ENCODE data around the gene OR1A1. TPM values are rescaled to one million over a fixed set of nuclear protein-coding genes. Genes with fewer than 3 reads are reported as not detected.

Gene OR1A1
- total and polyA plus RNA-seq, 2 of the 8 experiments (the other 6 are each of a cell fraction or from before 2014, with no cell fraction given), result not detected

DNA sequence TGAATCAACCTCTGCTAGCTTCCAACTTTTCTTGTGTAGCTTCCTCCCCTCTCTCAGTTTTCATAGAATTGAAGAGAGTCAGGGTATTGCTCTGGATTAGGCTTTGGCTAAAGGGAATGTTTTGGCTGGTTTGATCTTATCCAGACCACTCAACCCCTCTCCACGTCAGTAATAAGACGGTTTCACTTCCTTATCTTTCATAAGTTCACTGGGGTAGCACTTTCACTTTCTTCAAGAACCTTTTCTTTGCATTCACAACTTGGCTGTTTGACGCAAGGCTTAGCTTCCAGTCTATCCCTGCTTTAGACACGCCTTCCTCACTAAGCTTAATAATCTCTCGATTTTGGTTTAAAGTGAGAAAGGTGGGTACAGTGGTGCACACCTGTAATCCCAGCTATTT, 39.9 kb upstream of the OR1A1 start:
- Histone ChIP-seq H3K79me1 (ENCODE audit: low read depth, low read length) (no peaks in the 10 kb centered on the region), H3K27me3 (replicated peaks in 1 of 4; ENCODE audit: control insufficient read depth in 3 of 4, extremely low read depth in 1 of 4, insufficient read depth in 3 of 4, low read length in 3 of 4) (no peaks in the 10 kb centered on the region), H2AFZ (ENCODE audit: low read length) (no peak overlapping the region), H2AK5ac (ENCODE audit: low read depth, low read length) (no peak overlapping the region), H3K4me3 (ENCODE audit: extremely low read depth in 1 of 4, insufficient read depth in 2 of 4, low read depth in 3 of 4, low read length in 4 of 4) (no peak overlapping the region), H3K23ac (ENCODE audit: insufficient read length) (no peak overlapping the region), H3K4me1 (replicated peaks in 1 of 4; ENCODE audit: control insufficient read depth in 3 of 4, insufficient read depth in 4 of 4, low read length in 3 of 4) (no peaks in the 10 kb centered on the region), H4K8ac (ENCODE audit: extremely low read depth, insufficient read depth, low read length) (no peak overlapping the region), H2BK120ac (replicated peaks; ENCODE audit: low read depth, low read length) (no peak overlapping the region), H2BK20ac (ENCODE audit: low read length) (no peak overlapping the region), H3K9me3 (ENCODE audit: insufficient read depth in 2 of 2, low read depth in 1 of 2, low read length in 1 of 2) (peaks cover 22 to 29% of the 10 kb centered on the region in 2 experiments), H3K36me3 (ENCODE audit: control insufficient read depth in 2 of 4, insufficient read depth in 4 of 4, low read length in 3 of 4) (no peaks in the 10 kb centered on the region), H4K5ac (ENCODE audit: insufficient read length, low read depth, low read length) (no peak overlapping the region), H4K20me1 (replicated peaks in 1 of 2; ENCODE audit: control insufficient read depth in 1 of 2, insufficient read depth in 2 of 2, low read length in 2 of 2) (no peaks in the 10 kb centered on the region), H2BK12ac (ENCODE audit: low read depth, low read length) (no peak overlapping the region), H2BK5ac (ENCODE audit: low read depth, low read length) (no peak overlapping the region), H3K14ac (ENCODE audit: insufficient read length) (no peak overlapping the region), H2BK15ac (ENCODE audit: low read length) (no peak overlapping the region), H3K23me2 (ENCODE audit: low read depth, low read length) (no peaks in the 10 kb centered on the region), H4K91ac (replicated peaks; ENCODE audit: insufficient read length, low read length) (no peak overlapping the region), H3K79me2 (ENCODE audit: control insufficient read depth in 1 of 2, insufficient read depth in 2 of 2, low read length in 2 of 2) (no peaks in the 10 kb centered on the region), H3K4me2 (ENCODE audit: insufficient read depth in 1 of 2, low read depth in 2 of 2, low read length in 2 of 2) (no peak overlapping the region), H3K18ac (ENCODE audit: extremely low read depth, low read length) (no peak overlapping the region), H3K4ac (replicated peaks; ENCODE audit: insufficient read length, low read depth, low read length) (no peak overlapping the region), H3K56ac (replicated peaks; ENCODE audit: insufficient read length, low read depth, low read length) (no peak overlapping the region), H3K9ac (replicated peaks in 1 of 4; ENCODE audit: extremely low read depth in 1 of 4, low read depth in 3 of 4, low read length in 3 of 4) (no peak overlapping the region), H3K27ac (ENCODE audit: low read depth, low read length) (no peak overlapping the region)
- DNase-seq (ENCODE audit: low read depth in 1 of 2, low spot score in 2 of 2) (no peak), FAIRE-seq (no peak)
- 87% methylated on average over 5 of the region's 5 CpGs; no CpG with 5 or more reads in 1 of the 2 experiments for WGBS, 2 experiments (ENCODE audit: extremely low coverage in 1 of 2, insufficient coverage in 1 of 2, insufficient read length in 1 of 2, insufficient replicate concordance in 2 of 2, low coverage in 1 of 2, low lambda C conversion rate in 2 of 2, missing lambda C conversion rate in 1 of 2)
- ChIA-PET CTCF (ENCODE audit: partially characterized antibody) (no interaction called here), POLR2A (ENCODE audit: partially characterized antibody) (no interaction called here)
- TF ChIP-seq KDM4A (IDR thresholded peaks at IDR 0.05; ENCODE audit: low read depth, low read length, severe bottlenecking) (no peak), GABPA (IDR thresholded peaks at IDR 0.05; ENCODE audit: borderline replicate concordance, insufficient read depth, low read length) (no peak), BACH1 (IDR thresholded peaks at IDR 0.05; ENCODE audit: low read length) (no peak), SAP30 (IDR thresholded peaks at IDR 0.05; ENCODE audit: insufficient read depth, insufficient replicate concordance, low read length) (no peak), BRCA1 (IDR thresholded peaks at IDR 0.05; ENCODE audit: low read depth, low read length) (no peak), MAFK (IDR thresholded peaks at IDR 0.05; ENCODE audit: low read depth, low read length) (no peak)
- TF ChIP-seq, protein P1, sequence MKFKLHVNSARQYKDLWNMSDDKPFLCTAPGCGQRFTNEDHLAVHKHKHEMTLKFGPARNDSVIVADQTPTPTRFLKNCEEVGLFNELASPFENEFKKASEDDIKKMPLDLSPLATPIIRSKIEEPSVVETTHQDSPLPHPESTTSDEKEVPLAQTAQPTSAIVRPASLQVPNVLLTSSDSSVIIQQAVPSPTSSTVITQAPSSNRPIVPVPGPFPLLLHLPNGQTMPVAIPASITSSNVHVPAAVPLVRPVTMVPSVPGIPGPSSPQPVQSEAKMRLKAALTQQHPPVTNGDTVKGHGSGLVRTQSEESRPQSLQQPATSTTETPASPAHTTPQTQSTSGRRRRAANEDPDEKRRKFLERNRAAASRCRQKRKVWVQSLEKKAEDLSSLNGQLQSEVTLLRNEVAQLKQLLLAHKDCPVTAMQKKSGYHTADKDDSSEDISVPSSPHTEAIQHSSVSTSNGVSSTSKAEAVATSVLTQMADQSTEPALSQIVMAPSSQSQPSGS (IDR thresholded peaks at IDR 0.05; ENCODE audit: low read length), result no peak
